GM18517 (cell line): Measurements from ENCODE around the gene DEFB110.
A peak's percentile ranks its signal among the peaks of the same experiment; 100 is the strongest.

ENCODE experiments used
- ATAC-seq: cut with Tn5 transposase; IDR thresholded peaks from one replicate; pipeline ENCODE4 v1.9.1; 2021; ENCODE audit warnings: mild to moderate bottlenecking, moderate library complexity; ENCODE audit not compliant: unreplicated experiment

DEFB110 gene

GRCh38 chr6:50021894-50022293, at the start of gene DEFB110:
Gene DEFB110, minus strand, starts transcription at chr6:50021994. Its CDS starts 59 bp downstream, at chr6:50021935.
- no peak for ATAC-seq

DNA sequence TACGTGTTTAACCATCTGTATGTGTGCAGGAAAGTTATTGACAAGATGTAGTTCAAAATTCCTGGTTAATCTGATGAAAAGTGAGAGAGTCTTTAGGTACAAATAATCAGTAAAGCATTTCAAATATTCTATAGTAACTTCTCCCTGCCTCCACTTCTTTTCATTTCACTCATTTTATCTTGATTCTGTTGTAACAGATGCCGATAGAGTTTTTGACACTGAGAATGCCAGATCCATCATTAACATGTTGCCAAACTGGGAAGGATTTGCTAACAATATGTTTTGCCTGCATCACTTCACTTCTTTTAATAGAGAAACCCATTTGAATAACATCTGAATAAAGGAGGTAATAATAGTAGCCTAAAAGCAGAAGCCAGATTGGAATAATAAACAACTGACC, 48.3 kb upstream of the DEFB110 start:
- no peak for ATAC-seq

DNA sequence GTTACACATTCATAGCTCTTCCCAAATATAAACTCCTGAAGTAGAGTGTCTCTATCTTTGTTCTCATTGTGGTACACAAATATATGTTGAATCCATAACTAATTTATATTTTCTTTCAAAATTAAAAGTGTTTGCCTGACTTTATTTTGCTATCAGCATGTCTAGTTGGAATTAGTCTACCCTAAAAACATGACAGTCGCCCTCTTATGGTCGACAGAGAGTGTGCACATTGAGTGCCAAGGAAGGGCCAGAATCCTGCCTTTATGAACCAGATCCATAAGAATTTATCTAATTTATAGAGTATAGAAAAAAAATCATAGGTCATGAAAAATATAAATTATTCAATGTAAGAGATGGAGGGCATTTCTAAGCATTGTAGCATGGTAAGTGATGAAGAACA, 40.3 kb upstream of the DEFB110 start:
- no peak for ATAC-seq

GRCh38 chr6:50056242-50056641, 34.4 kb upstream of the DEFB110 start:
- ATAC-seq: no peak

DNA sequence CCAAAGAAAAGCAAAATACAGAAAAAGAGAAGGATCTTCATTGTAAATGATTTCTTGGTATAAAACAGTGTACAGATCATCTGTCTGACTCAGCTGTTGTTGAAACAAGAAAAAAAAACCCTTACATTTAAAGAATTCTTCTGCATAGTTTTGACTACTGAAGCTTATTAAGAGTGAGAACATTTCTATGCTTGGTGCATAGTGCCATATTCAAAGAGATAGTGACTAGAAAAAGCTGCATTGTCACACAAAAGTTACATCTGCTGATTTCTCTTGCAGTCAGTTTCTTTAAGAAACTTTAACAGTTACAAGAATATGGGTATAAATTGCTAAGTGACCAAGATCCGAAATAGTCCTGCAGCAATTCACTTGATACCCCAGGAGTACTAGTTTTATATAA, 28.0 kb upstream of the DEFB110 start, which contains the start of gene DEFB112:
TSS of gene DEFB112 (minus strand) at position 101 of the 400 bp plus-strand sequence. CDS start at position 41, 60 bp downstream.
- no peak for ATAC-seq

- ATAC-seq: no peak
These were observed 25.2 kb upstream of the DEFB110 start for GRCh38 chr6:50047026-50047425.

GRCh38 chr6:50030777-50031562, 9.2 kb upstream of the DEFB110 start:
- ATAC-seq: peak; percentile 72

GRCh38 chr6:50030350-50030749, 8.6 kb upstream of the DEFB110 start:
- no peak for ATAC-seq

DNA sequence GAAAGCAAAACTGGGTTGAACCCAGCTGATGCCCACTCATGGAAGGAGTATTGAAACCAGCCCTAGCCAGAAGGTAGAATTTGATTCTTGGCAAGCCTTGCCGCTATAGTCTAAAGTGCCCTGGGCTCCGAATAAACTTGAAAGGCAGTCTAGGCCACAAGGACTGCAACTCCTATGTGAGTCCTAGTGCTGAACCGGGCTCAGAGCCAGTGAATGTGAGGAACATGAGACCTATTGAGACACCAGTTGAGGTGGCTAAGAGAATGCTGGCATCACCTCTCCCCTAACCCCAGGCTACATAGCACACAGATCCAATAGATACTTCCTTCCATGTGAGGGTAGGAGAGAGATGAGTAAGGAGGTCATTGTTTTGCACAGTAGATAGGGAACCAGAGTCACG, 3.5 kb upstream of the DEFB110 start:
- no peak for ATAC-seq

DNA sequence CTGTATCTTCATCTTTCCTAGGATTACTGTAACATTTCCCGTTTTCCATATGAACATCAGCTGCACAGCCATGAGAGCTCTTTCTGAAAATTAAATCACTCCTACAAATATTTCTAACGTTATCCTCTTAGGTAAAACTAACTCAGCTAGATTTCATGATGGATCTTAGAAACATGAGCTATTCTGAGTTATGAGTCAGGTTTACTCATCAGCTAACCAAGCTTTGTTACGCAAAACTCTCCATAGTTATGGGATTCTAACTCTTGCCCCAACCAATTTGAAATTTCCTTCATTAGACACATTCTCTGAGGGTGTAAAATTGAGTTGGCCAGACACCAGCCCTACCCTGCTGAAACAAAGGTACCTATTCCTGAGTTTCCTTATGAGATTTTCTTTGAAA, 14.0 kb downstream of the DEFB110 start:
- no peak for ATAC-seq

DNA sequence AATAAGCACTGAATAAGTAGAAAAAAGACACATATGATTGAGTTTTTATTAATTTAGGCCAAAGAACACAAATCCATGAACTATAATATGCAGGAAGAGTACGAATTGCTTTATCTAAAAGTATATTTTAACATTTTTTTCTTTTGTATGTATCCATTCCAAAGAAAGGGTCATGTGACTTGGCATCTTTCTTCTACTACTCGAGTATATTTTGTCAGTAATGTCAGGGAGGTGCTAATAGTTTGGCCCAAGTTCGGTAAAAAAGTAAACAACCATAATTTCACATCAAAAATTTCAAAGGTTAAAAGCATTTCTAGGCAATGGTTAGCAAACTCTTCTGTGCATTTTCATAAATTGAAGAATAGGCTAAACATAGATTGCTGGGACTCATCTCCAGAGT, 18.7 kb downstream of the DEFB110 start:
- ATAC-seq: no peak

DNA sequence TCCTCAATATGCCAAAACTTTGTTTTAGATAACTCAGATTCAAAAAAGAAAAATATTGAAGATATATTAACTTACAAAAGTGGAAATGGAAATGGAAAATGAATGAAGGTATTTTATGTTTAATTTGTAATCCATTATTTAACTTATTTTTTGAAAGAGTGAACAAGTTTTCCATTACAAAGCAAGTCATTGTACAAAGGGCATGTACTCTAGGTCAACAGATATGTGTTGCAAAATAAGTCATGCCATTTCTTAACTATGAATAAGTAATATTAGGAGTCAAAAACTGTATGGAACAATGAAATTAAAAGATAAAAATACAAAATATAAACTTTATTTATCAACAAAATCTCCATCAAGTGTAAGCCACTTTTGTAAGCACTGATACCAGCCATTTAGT, 26.5 kb downstream of the DEFB110 start:
- no peak for ATAC-seq

DNA sequence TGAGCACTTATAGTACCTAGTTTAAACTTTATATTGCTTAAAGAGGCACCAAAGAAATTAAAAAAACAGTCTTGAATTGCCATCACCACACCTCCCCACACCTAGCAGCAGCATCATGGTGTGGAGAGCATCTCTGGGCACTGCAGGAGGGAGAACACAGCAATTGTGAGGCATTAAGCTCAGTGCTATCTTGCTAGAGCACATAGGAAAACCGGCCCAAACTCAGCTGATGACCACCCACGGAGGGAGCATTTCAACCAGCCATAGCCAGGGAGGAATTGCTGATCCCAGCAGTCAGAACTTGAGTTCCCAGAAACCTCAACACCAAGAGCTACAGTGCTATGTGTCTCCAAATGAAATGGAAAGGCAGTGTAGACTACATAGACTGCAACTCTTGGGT, 32.9 kb downstream of the DEFB110 start:
- ATAC-seq: no peak

- ATAC-seq: no peak
These were observed 34.0 kb downstream of the DEFB110 start for GRCh38 chr6:49987749-49988148.

GRCh38 chr6:49986551-49986950, 35.2 kb downstream of the DEFB110 start:
- no peak for ATAC-seq

DNA sequence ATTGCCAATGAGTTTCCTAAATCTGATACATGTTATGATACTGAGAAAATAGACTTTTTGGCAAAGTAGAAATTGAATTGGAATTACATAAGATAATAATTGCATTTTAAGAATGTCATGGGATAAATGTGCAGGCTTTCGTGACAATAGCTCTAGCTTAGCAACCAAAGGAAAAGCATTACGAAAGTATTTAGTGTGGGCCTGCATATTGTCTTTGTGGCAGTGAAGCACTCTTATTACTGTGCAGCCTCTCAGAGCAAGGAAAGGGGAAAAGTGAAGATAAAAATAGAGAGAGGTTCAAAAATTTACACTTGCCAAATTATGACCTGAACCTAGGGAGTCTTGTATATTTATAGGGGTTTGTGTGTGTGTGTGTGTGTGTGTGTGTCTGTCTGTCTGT, 39.7 kb downstream of the DEFB110 start:
- no peak for ATAC-seq

- peak; percentile 71 for ATAC-seq
These were observed 40.9 kb downstream of the DEFB110 start for GRCh38 chr6:49980898-49981297.

- no peak for ATAC-seq
These were observed 42.2 kb downstream of the DEFB110 start for GRCh38 chr6:49979584-49979983.

GRCh38 chr6:49978332-49979226, 43.2 kb downstream of the DEFB110 start:
- peak; percentile 63 for ATAC-seq

DNA sequence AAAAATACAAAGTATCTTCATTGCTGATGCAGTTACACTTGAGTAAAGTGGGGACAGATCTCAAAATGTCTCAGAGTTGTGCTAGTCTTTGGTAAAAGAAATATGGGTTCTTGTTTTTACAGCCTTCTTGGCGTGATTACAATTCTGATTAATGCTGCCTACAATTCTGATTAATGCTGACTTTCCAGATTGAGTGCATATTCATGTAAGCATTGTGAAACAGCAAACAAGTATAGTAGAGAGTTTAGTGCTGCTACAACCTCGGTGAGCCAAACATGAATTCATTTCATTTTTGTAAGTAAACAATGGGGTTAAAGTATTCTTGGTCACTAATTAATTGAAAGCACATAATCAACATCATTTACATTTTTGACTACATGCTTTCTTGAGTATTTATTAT, 52.2 kb downstream of the DEFB110 start, which contains the start of gene DEFB113:
TSS of gene DEFB113 (minus strand) at position 21 of the 400 bp plus-strand sequence. CDS start at position 21, 0 bp downstream.
- no peak for ATAC-seq
